ENCODE data around the gene SYT7. TPM values are rescaled to one million over a fixed set of nuclear protein-coding genes. Genes with fewer than 3 reads are reported as not detected.
"Not testable (repeated sequence)": the region's sequence is repeated elsewhere in the genome, so short reads cannot be mapped to it uniquely, and the experiment has no call there.

Gene SYT7
- total RNA-seq, 1 donor: 0.43 TPM

DNA sequence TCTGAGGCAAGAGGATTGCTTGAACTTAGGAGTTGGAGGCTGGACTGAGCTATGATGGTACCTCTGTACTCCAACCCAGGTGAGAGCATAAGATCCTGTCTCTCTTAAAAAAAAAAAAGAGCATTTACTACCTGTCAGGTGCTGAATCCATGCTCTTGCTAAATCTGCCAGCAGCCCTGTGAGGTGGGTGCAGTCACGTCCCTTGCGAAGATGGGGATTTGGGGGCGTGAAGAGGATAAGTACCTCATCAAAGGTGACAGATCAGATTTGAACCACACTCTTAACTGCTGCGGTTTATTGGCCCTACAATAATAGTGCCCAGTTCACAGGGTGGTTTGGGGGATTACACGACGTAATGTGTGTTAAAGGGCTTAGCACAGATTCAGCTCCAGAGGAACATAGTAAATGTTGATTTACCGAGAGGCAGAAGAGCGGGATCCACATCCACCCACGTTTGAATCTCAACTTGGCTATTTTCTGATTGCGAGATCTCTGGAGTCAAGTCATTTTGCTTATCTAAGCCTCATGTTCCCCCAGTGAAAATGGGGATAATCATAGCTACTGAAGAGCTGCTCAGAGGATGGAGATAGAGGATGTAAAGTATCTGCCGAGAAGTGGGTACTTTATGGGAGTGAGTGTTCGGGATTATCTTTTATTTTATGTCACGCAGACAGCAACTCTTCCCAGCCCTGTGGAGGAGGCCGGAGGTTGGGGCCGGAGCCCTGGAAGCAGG is 100.4 kb downstream of the SYT7 start:
- H3K4me3 ChIP-seq (ENCODE audit: low read depth, low read length): no peak overlapping the region
- no peak for DNase-seq (ENCODE audit: low read depth)
- TF ChIP-seq, protein P1, sequence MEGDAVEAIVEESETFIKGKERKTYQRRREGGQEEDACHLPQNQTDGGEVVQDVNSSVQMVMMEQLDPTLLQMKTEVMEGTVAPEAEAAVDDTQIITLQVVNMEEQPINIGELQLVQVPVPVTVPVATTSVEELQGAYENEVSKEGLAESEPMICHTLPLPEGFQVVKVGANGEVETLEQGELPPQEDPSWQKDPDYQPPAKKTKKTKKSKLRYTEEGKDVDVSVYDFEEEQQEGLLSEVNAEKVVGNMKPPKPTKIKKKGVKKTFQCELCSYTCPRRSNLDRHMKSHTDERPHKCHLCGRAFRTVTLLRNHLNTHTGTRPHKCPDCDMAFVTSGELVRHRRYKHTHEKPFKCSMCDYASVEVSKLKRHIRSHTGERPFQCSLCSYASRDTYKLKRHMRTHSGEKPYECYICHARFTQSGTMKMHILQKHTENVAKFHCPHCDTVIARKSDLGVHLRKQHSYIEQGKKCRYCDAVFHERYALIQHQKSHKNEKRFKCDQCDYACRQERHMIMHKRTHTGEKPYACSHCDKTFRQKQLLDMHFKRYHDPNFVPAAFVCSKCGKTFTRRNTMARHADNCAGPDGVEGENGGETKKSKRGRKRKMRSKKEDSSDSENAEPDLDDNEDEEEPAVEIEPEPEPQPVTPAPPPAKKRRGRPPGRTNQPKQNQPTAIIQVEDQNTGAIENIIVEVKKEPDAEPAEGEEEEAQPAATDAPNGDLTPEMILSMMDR (IDR thresholded peaks at IDR 0.05; ENCODE audit: insufficient read depth, low read depth, low read length): no peak

DNA sequence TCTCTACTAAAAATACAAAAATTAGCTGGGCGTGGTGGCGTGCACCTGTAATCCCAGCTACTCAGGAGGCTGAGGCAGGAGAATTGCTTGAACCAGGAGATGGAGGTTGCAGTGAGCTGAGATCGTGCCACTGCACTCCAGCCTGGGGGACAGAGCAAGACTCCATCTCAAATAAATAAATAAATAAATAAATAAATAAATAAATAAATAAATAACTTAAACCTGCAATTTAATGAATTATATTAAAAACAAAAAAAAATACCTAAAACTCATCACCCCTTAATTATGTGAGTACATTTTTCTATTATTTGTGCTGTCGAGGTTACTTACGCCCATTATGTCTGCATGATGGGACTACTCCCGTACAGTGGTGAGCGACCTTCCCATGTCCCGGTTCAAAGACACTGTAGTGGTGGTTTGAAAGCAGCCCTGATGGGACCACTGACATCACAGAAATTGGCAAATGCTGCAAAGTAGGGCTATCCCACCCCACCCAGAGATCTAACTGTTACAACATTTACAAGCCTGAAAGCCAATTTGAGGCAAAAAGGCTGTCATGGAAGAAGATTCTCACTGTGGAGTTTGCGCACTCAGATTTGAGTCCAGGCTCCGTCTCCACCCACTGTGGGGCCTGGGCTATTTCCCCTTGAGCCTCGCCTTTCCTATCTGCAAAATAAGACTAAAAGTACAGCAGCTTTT is 101.4 kb downstream of the SYT7 start:
- H3K4me3 ChIP-seq (ENCODE audit: low read depth, low read length): not testable (repeated sequence)

DNA sequence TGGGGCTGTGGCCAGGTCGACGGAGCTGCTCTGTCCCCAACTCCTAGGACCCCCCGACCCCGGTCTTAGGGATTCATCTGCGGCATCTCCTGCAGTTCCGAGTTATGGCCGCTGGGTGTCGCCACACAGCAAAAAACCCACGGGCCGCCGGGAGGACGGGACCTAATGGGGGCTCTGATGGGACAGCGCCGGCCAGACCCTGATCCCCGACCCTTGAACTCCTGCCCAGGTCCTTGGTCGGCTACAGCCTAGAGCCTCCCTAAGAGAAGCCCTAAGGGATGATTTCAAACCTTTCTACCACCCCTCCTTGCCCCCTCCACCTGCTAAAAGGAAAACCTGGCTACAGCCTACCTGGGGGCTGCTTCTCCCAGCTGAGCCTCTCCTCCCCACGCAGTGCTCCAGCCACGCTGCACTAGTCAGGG is 103.1 kb downstream of the SYT7 start:
- H3K4me3 ChIP-seq (ENCODE audit: low read depth, low read length): no peak overlapping the region
- TF ChIP-seq, protein P1 (IDR thresholded peaks at IDR 0.05; ENCODE audit: insufficient read depth, low read depth, low read length): peak; percentile 88
- DNase-seq (ENCODE audit: low read depth): peak; percentile 25

More for the DNA sequence above, 101.4 kb downstream of the SYT7 start:
- DNase-seq (ENCODE audit: low read depth): not testable (repeated sequence)

DNA sequence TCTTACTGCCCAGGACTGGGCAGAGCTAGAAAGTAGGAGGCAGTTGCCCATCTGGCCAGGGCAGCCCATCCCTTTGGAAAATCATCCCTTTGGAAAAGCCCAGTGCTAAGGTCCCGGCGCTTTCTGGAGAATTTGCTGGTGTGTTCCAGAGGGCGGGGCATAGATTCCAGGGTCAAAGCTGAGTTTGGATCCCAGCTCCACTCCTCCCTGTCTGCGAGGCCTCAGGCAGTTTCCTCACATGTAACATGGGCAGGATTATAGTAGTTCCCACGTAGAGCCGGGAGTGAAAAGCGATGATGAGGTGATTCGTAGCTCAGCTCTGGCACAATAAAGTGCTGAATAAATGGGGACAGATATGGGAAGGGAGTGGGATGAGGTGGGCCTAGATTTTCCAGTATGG is 103.8 kb downstream of the SYT7 start:
- no peak for DNase-seq (ENCODE audit: low read depth)
- TF ChIP-seq, protein P1 (IDR thresholded peaks at IDR 0.05; ENCODE audit: insufficient read depth, low read depth, low read length): no peak
- no peak overlapping the region for H3K4me3 ChIP-seq (ENCODE audit: low read depth, low read length)

DNA sequence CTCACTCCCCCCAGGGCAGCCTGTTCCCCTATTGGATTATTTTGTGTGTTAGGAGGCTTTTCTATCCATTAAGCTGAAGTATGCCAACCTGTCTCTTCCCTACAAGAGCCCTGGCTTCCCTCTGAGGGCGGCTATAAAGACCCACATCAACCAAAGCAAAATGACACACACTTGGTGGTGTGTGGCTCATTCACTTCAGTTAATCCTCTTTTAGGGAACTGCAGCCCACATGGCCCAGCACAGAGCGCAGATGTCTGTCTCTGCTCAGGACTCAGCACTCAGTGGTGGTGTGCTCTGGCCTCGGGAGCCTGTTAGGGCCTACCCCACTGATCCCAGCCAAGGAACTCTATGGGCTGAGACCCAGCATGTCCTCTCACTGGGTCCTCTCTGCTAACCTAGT is 104.5 kb downstream of the SYT7 start:
- no peak overlapping the region for H3K4me3 ChIP-seq (ENCODE audit: low read depth, low read length)
- no peak for DNase-seq (ENCODE audit: low read depth)
- TF ChIP-seq, protein P1 (IDR thresholded peaks at IDR 0.05; ENCODE audit: insufficient read depth, low read depth, low read length): no peak

DNA sequence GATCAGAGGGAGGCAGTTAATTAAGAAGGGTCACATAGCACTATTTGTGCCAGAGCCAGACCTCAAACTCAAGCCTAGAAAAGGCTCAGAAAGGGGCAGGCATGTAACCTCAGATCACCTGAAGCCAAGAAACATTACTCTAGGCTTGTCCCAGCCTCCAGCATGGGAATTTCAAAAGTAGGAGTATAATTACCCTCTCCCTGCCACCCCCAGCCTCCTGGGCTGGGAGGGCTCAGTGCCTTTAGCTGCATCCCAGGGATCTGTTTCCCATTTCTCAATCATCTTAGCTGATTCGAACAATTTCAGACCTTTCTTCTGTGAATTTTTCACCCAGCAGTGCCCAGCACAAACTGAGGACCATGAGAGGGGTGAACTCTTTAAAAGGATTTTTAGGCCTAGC is 105.4 kb downstream of the SYT7 start:
- DNase-seq (ENCODE audit: low read depth): no peak
- no peak overlapping the region for H3K4me3 ChIP-seq (ENCODE audit: low read depth, low read length)
- TF ChIP-seq, protein P1 (IDR thresholded peaks at IDR 0.05; ENCODE audit: insufficient read depth, low read depth, low read length): no peak

DNA sequence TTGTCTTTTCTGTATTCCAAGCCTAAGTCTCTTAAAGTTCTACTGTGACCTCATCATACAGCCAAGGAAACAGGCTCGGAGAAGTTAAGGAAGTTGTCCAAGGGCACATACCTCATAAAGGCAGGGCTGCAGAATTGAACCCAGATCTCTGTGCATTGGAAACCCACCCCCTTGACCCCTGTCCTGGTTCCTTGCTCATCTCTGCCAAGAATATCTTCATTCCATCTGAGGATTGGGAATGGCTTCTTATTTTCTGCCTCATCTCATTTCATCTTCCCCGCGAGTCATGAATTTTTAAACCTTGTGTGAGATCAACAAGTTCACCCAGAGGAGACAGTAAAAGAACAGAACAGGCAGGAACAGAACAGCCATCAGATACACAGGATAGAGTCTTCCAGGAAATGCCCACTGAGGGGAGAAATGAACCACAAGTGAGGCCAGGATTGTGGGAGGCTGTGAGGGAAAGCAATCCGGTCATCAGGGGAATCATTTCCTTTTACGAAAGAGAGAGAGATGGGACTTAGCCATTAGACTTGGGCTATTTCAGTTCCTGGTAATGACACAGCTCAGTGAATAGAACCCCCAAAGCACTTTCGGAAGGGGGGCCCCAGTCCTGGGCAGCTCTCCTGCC is 106.7 kb downstream of the SYT7 start:
- TF ChIP-seq, protein P1 (IDR thresholded peaks at IDR 0.05; ENCODE audit: insufficient read depth, low read depth, low read length): no peak
- no peak for DNase-seq (ENCODE audit: low read depth)
- H3K4me3 ChIP-seq (ENCODE audit: low read depth, low read length): no peak overlapping the region
